Peyer's patch (tissue), 4 donors: ENCODE results near the gene TSPAN8.

Source experiments
- CTCF ChIP-seq, 6 experiments: fragments of 450-650 bp in 4 of 6; fragments of 200-600 bp in 2 of 6; sonication (generic) in 1 of 6; IDR thresholded peaks; one replicate each; pipeline ENCODE4 v1.5.1; 2017 to 2019; ENCODE audit warnings: antibody characterized with exemption in 6 of 6, mild to moderate bottlenecking in 3 of 6, moderate library complexity in 1 of 6
- POLR2A ChIP-seq, 2 donors: fragments of 450-650 bp; IDR thresholded peaks; one replicate each; pipeline ENCODE4 v1.5.1; 2017; ENCODE audit warnings: antibody characterized with exemption in 2 of 2, mild to moderate bottlenecking in 2 of 2, moderate library complexity in 2 of 2

- no peak for TF ChIP-seq CTCF (IDR thresholded peaks at IDR 0.05)
- peak in 1 of 2 donors; percentile 54 for TF ChIP-seq POLR2A (IDR thresholded peaks at IDR 0.05)
These were observed 3.8 kb upstream of the TSPAN8 start for GRCh38 chr12:71161591-71161990.
